Measurements from ENCODE around the gene MEF2C. TPM values are rescaled to one million over a fixed set of nuclear protein-coding genes. Genes with fewer than 3 reads are reported as not detected.

MEF2C gene
- polyA plus RNA-seq, 5 donors: 68.8 to 99.9 (median 84.6) TPM

DNA sequence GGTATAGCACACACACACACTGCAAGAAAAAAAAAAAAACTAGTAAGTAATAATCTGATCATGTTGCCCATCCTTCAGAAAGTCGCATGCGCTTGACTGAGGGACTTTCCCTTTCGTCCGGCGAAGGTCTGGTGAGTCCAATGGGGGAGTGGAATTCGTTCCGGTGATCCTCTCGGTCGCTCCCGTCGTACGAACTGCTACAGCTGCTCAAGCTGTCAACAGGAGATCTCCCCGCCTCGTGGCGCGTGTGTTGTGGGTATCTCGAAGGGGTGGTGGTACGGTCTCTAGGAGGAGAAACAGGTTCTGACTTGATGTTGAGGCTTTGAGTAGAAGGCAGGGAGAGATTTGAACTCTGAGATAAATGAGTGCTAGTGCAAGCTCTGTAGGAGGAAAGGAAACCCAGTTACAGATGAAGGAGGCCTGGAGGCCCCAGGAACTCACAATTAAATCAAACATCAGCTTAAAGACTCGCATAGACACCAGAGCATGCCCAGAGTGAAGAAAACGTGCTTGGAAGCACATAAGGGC lies 160.4 kb downstream of the MEF2C start:
- no peak for DNase-seq

DNA sequence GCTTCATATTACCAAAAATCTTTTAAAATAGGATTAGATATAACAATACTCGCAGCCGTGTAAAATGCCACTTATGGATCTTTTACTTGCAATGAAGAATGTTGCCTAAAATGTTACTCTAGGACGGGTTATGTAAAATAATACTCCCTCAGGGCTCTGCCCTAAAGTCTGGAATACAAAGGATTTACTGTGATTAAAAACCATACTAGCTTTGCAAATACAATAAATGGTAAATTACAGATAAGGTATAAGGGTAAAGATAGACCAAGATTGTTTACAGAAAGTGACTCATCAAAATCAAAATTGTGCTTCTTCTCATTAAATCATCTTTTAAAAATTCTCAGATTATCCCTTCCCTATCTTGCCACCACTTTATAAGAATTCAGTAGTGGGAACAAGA lies 163.6 kb downstream of the MEF2C start:
- no peak for DNase-seq

DNA sequence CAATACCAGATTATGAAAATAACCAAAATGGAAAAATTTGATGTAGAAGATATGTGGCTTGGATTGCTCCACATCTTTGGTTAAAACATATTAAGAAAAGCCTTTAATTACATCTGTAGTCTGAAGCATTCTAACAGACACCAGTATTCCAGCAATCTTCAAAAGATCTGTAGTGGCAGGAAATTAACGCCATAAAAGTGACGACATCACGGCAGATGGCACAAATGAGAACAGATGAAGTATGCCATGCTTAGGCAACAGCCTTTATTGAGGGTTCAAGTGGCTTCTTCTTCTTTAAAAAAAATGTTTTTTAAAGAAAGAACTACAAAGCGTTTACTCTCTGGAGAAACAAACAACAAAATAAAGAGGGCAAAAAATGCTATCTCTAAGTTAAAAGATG lies 164.2 kb downstream of the MEF2C start:
- no peak for DNase-seq

DNA sequence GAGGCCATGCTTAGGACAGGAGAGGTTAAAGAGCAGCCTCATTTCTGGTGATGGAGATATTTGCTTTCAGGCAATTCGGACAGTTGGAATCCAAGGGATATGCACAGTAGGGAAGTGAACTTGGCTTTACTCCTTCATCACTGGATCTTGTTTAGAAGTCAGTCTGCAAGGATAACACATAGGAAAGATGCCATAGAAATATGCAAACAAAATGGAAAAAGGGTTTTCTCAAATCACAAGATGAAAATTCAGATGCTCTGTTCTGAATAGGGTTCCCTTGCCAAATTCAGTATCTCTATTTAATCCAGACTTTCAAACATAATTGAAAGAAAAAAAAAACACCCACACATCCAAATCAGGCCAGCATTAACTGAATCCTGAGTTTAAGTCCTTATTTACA lies 166.9 kb downstream of the MEF2C start:
- no peak for DNase-seq

DNA sequence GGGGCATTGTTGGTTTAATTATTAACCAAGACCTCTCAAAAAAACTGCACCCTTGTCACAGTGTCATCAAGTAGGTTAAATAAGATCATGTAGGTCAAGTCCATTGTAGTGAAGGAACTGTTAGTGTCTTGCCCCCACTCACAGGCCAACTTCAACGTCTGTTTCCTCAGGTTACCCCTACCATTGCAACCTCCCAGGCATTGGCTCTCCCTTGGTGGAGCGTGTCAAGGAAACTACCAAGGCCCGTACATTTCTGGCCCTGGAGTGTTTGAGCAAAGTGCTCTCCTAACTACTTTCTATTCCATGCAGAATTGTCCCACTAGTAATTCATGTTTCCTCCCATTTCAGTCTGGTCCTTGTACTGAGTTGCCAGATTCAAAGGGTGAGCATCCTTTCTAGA lies 167.5 kb downstream of the MEF2C start:
- DNase-seq: no peak

DNA sequence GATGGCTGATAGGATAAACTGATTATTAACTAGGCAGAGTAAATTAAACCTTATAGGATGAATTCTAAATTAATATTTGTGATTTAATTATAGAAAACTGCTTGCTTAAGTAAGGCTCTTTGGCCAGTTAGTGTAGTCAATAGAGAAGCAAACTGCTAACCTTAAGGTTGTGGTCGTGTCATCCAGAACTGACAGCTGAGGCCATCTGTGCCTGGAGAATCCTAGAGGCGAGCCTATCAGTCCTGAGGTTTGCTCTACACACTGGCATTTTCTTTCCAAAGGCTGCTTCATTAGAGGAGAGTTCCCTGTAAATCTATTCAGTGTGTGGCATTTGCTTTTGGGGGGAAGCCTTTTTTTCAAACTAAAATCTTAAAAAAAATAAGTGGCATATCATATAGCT lies 169.2 kb downstream of the MEF2C start:
- no peak for DNase-seq

DNA sequence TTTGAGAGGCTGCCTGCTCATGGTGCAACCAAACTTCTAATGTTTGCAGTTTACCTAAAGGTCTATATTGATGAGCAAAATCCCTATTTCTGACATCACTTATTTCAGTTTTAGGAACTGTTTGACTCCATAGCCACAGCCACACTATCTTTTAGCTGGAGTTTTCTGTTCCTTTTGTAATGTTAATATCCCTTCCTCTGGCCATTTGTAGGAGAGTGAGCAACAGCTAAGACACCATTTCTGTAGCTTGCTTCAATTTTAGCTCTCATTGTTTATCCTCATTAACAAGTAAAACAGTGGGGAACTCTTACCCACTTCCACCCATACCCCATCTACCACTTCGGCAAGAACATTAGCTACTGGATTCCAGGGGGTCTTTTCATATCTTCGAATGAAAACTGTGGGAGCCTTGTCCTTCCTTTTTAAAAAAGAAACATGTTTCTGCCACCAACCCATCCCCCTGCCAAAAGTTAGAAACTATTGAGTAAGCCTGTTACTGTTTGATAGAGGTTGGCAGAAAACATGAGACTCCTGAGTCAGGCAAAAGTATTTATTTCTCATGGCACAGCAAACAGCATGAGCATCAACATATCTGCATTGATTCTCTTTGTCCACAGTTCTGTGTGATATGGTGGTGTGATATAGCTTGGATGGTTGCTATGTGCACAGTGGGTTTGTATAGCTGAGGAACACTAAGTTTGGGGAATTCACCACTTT lies 174.1 kb downstream of the MEF2C start:
- DNase-seq: no peak

DNA sequence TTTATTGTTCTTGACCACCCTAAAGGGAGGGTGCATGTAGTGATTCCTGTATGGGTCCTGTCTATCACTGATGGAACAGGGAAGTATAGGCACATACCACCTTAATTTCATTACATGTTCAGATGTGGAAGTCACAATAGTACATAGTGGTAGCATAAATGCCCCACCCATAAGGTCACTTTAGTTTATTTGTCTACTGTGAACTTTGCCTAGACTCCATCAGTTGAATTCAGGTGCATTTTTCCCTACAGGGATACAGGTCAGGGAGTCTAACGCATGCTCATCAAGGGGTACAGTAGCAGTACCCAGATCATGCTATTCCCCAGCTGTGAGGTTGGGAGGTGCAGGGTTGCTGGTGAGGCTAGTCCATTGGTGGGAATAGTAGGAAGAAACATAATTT lies 175.0 kb downstream of the MEF2C start:
- DNase-seq: no peak

DNA sequence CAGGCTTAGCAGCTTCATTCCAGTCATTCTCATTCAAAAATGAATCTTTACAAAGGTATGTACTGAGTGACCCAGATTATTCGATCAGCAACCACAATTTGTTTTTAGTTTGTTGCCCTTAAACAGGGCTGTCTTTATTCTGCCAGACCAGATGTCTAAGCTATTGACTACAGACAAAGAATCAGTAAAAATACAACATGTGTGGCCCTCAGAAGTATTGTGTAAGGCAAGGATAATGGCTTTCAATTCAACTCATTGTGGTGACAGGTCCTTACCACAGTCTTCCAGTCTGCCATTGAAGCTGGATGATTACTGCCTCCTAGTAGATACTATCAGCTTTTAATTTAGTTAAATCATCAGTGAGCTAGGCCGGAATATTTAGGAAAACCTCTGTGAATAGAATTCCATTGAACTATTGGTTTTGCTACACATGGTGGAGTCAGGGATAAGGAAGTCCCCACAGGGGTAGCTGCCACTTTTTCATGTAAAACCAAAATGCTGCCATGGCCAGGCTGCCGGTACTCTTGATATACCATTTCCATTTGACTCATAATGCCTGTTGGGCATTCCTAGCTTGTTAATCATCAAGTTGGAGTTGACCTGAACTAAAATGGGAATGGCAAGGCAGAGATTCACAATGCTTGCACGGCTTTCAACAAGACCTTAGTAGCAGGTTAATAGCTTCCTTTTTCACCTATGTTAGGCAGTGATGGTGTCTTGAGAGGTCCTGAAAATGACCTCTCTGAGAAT lies 175.6 kb downstream of the MEF2C start:
- DNase-seq: no peak

DNA sequence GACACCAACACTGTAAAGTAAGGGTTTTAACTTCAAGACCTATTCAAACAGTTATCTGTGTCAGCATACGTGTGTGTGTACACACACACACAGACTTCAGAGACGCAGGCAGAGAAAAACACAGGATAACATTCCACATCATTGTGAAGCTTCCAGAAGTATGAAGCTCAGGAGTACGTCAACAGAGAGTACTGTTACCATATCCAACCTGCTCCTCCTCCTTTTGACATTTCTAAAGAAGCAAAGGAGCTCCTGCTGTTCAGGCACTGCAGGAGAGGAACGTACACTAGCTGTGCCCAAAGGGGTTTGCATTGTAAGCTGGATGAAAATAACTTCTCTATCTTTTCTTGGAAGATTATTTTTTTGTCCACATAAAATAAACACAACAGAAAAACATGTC lies 180.7 kb downstream of the MEF2C start:
- DNase-seq: no peak

DNA sequence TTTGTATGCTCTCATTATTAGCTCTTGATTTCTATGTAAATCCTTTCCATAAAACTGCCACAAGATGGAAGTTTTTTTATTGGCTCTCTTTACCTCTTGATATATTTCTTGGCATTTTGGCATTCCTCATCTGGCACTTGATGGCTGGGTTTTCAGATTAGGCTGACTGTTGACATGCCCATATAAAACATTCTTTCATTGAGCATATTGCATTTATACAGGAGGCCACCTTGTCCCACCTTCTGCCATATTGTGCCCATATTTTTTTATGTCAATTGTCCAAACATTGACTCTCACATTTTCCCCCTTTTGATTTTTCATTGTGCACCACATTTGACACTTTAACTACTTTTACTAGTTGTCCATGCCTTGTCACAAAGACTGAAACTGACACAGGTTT lies 182.9 kb downstream of the MEF2C start:
- DNase-seq: no peak

DNA sequence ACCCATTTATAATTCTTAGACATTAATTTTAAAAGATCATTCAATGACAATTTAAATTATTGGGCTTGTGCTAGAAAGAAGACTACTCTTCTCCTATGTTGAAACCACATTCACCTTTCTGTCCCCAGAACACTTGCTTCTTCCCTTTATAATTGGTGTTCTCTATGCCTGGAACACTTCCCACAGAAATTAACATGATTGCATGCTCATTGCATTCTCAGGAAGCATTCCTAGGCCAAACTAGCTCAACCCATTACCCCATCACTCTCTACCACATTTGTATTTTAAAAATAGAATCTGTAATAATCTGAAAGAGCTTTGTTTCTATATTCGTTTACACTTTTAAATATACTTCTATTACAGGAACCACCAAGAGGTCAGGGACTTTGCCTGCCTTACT lies 184.7 kb downstream of the MEF2C start:
- DNase-seq: no peak

DNA sequence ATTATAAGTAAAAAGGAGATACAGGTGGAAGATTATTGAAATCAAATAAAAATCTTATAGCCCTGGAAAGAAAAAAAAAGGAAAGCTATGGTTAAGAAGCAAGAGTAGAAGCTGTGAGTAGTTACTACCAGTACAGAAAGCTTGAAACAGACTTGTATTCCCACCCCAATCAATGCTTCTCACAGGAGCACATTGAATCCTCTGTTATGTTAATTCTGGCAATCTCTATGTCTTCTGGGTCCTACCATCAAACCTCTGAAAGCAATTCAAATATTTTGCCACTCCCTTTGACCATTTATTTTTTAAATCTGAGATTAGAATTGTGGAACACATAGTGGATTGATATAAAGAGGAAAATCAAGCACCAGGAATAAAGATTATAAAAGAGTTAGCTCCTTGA lies 186.5 kb downstream of the MEF2C start:
- DNase-seq: no peak

DNA sequence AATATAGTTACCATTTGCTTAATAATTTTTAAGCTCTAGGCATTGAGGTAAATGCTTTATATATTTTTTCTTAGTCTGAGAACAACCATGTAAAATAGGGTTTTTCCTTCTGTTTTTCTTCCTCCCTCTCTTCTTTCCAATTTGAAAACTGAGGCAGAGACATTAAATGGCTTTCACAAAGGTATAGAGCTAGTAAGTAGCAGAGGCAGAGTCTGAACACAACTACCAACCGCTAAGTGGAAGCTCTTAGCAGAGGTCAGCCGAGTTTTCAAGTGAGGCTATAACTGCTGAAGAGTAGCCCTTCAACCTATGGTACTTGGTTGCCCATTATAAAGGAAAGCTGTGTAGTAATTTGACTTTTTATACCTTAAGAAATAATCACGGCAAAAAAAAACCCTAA lies 187.1 kb downstream of the MEF2C start:
- DNase-seq: no peak

DNA sequence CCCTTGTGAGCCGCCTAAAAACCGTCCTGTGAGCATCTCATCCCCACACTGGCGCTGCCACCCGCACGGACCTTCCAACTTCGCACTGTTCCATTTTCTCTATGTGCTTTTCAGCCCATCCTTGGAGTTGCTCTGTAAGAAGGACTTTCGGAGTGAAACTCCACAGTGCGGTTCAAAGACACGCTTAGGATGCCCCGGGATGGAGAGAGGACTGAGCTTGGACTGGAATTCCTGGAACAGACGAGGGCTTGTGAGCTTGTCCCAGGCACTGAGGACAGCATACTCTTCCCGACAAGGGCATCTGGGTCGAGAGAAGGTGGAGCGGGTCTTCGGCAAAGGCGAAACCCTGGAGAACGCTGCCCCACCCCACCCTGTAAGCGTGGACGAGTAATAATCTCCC lies 187.8 kb downstream of the MEF2C start:
- no peak for DNase-seq

DNA sequence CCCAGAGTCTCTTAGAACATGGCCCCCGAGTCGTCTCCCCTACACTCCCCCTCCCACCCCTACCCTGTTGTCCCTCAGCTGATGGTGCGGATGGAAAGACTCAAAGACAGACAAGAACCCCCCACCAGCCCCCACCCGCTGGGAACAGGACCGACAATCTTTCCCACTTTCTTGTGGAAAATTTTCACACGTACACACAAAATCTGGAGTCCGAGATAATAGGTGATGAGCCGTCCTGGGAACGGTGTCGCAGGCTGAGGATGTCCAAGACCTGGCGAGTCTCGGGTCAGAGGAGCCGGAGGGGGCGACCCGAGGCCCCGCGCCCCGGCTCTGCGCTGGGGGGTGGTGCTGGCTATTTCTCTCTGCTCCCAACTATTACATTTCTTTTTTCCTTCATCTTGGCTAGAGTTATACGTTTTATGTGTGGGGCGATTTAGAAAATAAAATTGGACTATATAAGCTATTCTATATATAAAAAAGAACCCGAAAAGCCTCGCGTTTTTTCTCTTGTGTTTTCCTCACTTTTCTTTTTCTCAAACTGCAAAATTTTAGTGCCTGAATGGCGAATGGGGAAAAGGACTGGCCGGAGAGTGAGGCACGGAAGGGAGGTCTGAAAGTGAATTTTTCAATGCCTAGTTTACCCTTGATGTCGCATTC lies 188.8 kb downstream of the MEF2C start:
- no peak for DNase-seq

DNA sequence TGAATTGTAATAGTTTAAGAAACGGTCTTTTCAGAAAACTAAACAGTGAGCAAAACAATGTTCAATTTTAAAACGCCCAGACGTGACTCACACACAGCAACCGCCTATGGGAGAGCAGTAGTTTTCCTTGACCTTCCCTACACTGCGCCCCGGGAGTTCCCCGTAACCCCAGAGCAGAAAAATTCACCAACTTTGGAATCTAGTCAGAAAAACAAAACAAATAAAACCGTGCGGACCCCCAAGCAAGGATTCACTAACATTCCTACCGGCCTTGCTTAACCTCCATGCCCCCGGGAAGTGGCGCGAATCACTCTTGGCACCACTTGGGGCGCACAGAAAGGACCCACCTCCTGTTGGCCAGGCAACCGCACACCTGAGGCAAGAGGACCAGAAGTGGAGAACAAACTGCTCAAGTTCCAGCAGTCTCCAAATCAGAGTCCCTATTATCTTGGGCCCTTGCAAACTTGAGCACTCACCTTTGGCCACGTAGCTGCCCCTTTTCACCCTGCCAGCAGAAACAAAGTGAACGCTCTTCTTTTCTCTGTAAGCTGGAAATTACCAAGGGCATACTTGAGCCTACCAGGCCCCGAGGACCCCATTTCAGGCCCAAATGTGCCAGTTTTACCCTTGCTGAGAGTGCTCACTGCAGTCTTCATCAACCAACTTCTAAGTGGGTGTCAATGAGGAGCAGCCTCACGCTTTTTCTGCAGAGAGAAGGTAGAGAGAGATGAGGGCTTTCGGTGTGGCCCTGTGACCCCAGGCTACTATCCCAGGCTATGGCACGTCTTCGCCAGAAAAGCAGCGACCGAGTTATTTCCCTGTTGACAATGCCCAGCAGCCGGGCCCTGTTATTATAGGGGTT lies 189.7 kb downstream of the MEF2C start:
- DNase-seq: no peak

DNA sequence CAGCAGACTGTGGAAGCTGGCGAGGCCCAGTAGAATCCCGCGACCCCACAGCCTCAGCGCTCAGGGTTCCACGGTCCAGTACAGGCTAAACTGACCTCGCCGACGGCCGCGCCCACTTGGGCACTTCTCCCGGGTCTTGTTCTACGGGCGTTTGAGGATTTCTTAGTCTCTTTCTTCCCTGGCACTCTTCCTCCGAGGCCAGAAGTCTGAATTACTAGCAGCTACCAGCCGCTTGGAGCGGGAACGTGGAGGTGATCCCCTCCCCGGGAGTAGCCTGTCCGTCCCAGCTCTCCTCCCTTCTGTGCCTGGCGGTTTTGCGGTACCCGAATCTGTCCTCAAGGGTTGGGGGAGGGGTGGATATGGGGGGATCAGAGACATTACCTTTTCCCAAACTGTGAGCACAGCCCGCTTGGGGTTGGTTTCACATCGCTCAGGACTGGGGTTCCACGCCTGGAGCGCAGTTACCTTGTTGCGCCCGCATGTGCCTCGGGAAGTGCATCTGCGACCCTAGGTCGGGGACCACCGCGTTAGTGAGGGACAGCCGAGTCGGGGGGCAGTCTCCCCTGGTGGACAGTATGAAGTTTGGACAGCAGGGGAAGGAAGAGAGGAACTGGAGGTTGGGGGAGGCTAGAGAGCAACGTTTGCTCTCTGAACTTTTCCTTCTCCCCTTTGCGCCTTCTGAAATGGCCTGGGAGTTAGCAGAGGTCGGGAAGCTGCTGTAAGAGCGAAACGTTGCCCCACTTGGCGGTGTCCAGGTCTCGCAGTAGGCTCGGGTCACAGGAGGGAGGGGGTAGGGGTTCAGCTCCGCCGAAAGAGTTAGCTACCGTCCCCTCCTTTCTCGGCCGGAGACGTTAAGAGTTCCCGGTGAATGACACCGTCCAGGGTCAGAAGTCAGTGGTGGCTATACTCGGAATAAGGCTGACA lies 190.8 kb downstream of the MEF2C start:
- no peak for DNase-seq

DNA sequence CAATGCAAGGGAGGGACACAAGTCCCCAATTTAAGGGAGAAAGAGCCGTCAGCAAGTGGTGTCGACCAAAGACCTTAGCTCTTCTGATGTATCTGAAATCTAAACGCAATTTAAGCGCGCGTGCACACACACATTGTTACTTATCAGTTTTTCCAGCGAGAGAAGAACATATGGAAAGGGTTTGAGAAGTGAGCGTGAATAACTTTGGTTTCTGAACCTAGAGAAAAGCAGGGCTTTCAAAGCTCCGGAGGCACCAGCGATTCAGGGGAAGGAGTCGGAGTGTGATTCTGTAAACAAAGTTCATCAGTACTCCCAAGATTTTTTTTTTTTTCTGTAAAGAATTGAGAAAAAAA lies 191.8 kb downstream of the MEF2C start:
- no peak for DNase-seq

DNA sequence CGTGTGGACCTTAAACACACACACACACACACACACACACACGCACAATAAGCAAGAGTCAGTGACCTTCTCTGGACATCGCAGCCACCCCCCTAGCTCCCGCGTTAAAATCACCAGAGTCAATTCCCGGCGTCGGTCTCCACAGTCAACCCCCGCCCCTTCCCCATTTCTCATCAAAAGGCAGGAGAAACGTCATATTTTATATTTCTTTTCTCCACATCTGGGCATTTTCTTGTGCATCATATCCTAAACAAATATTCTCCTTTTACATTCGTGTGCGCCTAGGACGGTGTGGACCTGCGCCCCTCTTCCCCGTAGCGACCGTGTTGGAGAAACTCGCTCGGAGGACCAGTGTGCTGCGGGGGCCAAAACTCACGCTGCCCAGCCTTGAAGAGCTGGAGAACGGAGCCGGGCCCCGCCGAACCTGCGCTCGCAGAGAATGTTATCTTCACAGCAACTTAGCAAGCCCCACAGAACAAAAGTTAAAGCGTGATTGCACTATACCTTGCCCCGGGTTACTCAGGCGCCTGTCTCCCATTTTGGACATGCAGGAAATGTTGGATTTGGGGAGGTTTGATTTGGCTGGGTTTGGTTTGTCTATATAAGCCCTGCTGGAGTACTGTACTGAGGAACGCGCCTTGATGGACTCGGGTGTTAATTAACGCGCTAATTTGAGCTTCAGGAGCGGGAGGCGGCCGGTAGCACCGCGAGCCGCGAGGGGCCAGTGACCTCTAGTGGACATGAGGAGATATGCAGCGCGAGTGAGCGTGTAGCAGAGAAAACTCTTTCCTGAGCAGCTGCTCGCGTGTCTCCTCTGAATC lies 192.4 kb downstream of the MEF2C start:
- peak; percentile 65 to 69 for DNase-seq
